Measurements from ENCODE around the gene IFT20.

GRCh38 chr17:28364665-28365363, 29.5 kb upstream of the IFT20 start, which contains the start of gene SEBOX:
- no peak for TF ChIP-seq POLR2AphosphoS5 (IDR thresholded peaks at IDR 0.05)
- TF ChIP-seq CTCF (IDR thresholded peaks at IDR 0.05) = no peak
